CD8-positive, alpha-beta memory T cell (primary cell): ENCODE data around the gene FSTL5. TPM values are rescaled to one million over a fixed set of nuclear protein-coding genes. Genes with fewer than 3 reads are reported as not detected.

ENCODE experiments used
- CTCF ChIA-PET: fragments of 350-600 bp; sonication (Branson Sonifier 250); formaldehyde crosslinking; loops from one replicate; lab custom pipeline; 2021; ENCODE audit warnings: antibody characterized with exemption; lab: Charles Lee
- POLR2A ChIA-PET: fragments of 350-600 bp; sonication (Branson Sonifier 250); formaldehyde crosslinking; loops from one replicate; lab custom pipeline; 2021; ENCODE audit warnings: antibody characterized with exemption; lab: Charles Lee
- DNase-seq, 5 donors: peaks; one replicate each; pipeline versions ENCODE4 v3.0.0 to v3.0.0-alpha.2; 2020 to 2022; ENCODE audit warnings: mixed read lengths in 1 of 5
- H3K27ac ChIP-seq: one replicate; pipeline ENCODE4 v1.7.0; 2013; ENCODE audit warnings: low read depth, mild to moderate bottlenecking, low read length, moderate library complexity
- H3K27me3 ChIP-seq: 2 replicates; pipeline ENCODE4 v1.7.0; 2013; ENCODE audit warnings: low read length, mild to moderate bottlenecking; ENCODE audit not compliant: insufficient read depth, poor library complexity, severe bottlenecking
- H3K36me3 ChIP-seq: 2 replicates; pipeline ENCODE4 v1.7.0; 2013; ENCODE audit warnings: mild to moderate bottlenecking, low read length, moderate library complexity; ENCODE audit not compliant: insufficient read depth
- H3K4me1 ChIP-seq: 2 replicates; pipeline ENCODE4 v1.7.0; 2013; ENCODE audit warnings: mild to moderate bottlenecking, low read length, moderate library complexity; ENCODE audit not compliant: insufficient read depth
- H3K4me3 ChIP-seq: 2 replicates; pipeline ENCODE4 v1.7.0; 2013; ENCODE audit warnings: mild to moderate bottlenecking, low read length
- H3K9me3 ChIP-seq: 2 replicates; pipeline ENCODE4 v1.7.0; 2013; ENCODE audit warnings: mild to moderate bottlenecking, low read length
- H3K27ac Mint-ChIP-seq, 8 donors: one replicate each; pipeline ENCODE4 v1.8.0; 2020 to 2021; ENCODE audit warnings: mixed read lengths in 8 of 8, mild to moderate bottlenecking in 6 of 8, inconsistent platforms in 3 of 8, moderate library complexity in 3 of 8
- H3K27me3 Mint-ChIP-seq, 2 donors: one replicate each; pipeline ENCODE4 v1.8.0; 2020 to 2021; ENCODE audit warnings: mixed read lengths in 2 of 2, mild to moderate bottlenecking in 1 of 2, moderate library complexity in 1 of 2
- H3K36me3 Mint-ChIP-seq, 3 donors: one replicate each; pipeline ENCODE4 v1.8.0; 2020 to 2021; ENCODE audit warnings: mixed read lengths in 3 of 3, inconsistent platforms in 1 of 3, mild to moderate bottlenecking in 1 of 3
- H3K4me1 Mint-ChIP-seq, 3 donors: one replicate each; pipeline ENCODE4 v1.8.0; 2020 to 2021; ENCODE audit warnings: mixed read lengths in 3 of 3, inconsistent platforms in 1 of 3, mild to moderate bottlenecking in 1 of 3
- H3K4me3 Mint-ChIP-seq, 7 donors: one replicate each; pipeline ENCODE4 v1.8.0; 2020 to 2021; ENCODE audit warnings: mixed read lengths in 7 of 7, mild to moderate bottlenecking in 6 of 7, moderate library complexity in 4 of 7, inconsistent platforms in 2 of 7
- H3K9me3 Mint-ChIP-seq, 5 donors: one replicate each; pipeline ENCODE4 v1.8.0; 2020 to 2022; ENCODE audit warnings: mixed read lengths in 5 of 5, mild to moderate bottlenecking in 3 of 5, moderate library complexity in 2 of 5, inconsistent platforms in 1 of 5
- polyA plus RNA-seq: library from polyadenylated mRNA; unstranded; fragments of 300-500 nt; fragmentation: Illumina TruSeq; gene quantifications from one replicate; pipeline ENCODE4 v1.2.3, GENCODE V29; 2021
- total RNA-seq, 2 experiments: library from RNA; stranded (reverse); gene quantifications; one replicate each; pipeline ENCODE4 v1.2.3, GENCODE V29; 2021

Gene FSTL5
- total and polyA plus RNA-seq, 3 experiments from 2014 or later: not detected

DNA sequence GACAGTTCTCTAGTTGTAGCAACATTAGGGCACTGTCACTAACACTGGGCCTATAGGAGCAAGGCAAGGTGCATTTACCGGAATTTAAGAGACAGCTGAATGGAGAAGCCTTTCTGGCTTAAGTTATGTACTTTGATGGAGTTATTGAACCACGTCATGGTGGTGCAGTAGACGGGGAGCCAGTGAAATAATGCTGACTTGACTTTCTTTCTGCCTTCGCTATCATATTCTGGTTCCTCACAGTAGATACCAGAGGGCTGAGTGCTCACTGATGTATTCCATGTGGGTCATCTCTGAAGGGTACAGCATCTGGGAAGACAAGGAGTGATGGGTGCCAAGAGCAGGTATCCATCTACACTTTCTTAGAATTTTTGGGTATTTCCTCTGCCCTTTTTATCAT lies 802.8 kb downstream of the FSTL5 start:
- Mint-ChIP-seq H3K27me3 (no peaks in the 10 kb centered on the region), H3K36me3 (no peaks in the 10 kb centered on the region), H3K4me1 (no peaks in the 10 kb centered on the region), H3K4me3 (no peak overlapping the region), H3K9me3 (peaks cover 2 to 29% (median 7%) of the 10 kb centered on the region in 5 donors), H3K27ac (no peak overlapping the region)
- Histone ChIP-seq H3K9me3 (no peaks in the 10 kb centered on the region), H3K4me1 (no peaks in the 10 kb centered on the region), H3K36me3 (no peaks in the 10 kb centered on the region), H3K27ac (no peak overlapping the region), H3K4me3 (no peak overlapping the region), H3K27me3 (no peaks in the 10 kb centered on the region)
- no peak for DNase-seq
- POLR2A ChIA-PET: no interaction called here
- CTCF ChIA-PET: no interaction called here

DNA sequence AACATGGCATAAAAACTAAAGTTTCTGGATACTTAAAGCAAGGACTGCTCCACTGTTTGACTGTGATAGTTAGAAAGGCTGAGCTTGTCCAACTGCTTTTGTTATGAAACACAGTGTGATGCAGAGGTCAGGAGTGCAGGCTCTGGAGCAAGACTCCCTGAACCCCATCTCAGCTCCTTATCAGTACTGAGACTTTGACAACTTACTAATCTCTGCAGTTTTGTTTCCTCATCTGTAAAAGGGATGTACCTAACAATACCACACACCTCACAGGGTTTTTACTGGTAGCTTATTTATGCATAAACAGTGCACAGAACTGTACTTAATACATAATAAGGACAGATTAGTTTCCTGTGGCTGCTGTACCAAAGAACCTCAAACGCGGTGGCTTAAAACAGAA lies 804.3 kb downstream of the FSTL5 start:
- Mint-ChIP-seq H3K27ac (no peak overlapping the region), H3K9me3 (peaks cover 2 to 28% (median 7%) of the 10 kb centered on the region in 5 donors), H3K27me3 (no peaks in the 10 kb centered on the region), H3K4me1 (no peaks in the 10 kb centered on the region), H3K4me3 (no peak overlapping the region), H3K36me3 (no peaks in the 10 kb centered on the region)
- Histone ChIP-seq H3K4me3 (no peak overlapping the region), H3K9me3 (no peaks in the 10 kb centered on the region), H3K27me3 (no peaks in the 10 kb centered on the region), H3K36me3 (no peaks in the 10 kb centered on the region), H3K27ac (no peak overlapping the region), H3K4me1 (no peaks in the 10 kb centered on the region)
- POLR2A ChIA-PET: no interaction called here
- no peak for DNase-seq
- CTCF ChIA-PET: no interaction called here

GRCh38 chr4:161356351-161356750 lies 807.4 kb downstream of the FSTL5 start:
- Mint-ChIP-seq H3K27ac (no peak overlapping the region), H3K36me3 (no peaks in the 10 kb centered on the region), H3K4me3 (no peak overlapping the region), H3K9me3 (peaks cover 0 to 25% (median 7%) of the 10 kb centered on the region in 5 donors), H3K4me1 (no peaks in the 10 kb centered on the region), H3K27me3 (no peaks in the 10 kb centered on the region)
- Histone ChIP-seq H3K27ac (no peak overlapping the region), H3K9me3 (no peaks in the 10 kb centered on the region), H3K27me3 (no peaks in the 10 kb centered on the region), H3K4me1 (no peaks in the 10 kb centered on the region), H3K4me3 (no peak overlapping the region), H3K36me3 (no peaks in the 10 kb centered on the region)
- CTCF ChIA-PET: no interaction called here
- no peak for DNase-seq
- POLR2A ChIA-PET: no interaction called here

- DNase-seq: no peak
- H3K4me3 ChIP-seq: no peak overlapping the region
- no peak overlapping the region for H3K27ac Mint-ChIP-seq
- ChIA-PET POLR2A (no interaction called here), CTCF (no interaction called here)
- no peaks in the 10 kb centered on the region for H3K27me3 Mint-ChIP-seq
- H3K9me3 Mint-ChIP-seq: peaks cover 3 to 32% (median 6%) of the 10 kb centered on the region in 5 donors
- no peaks in the 10 kb centered on the region for H3K27me3 ChIP-seq
- H3K36me3 Mint-ChIP-seq: no peaks in the 10 kb centered on the region
- no peaks in the 10 kb centered on the region for H3K4me1 ChIP-seq
- H3K4me3 Mint-ChIP-seq: no peak overlapping the region
- no peaks in the 10 kb centered on the region for H3K36me3 ChIP-seq
- no peaks in the 10 kb centered on the region for H3K9me3 ChIP-seq
- no peak overlapping the region for H3K27ac ChIP-seq
- H3K4me1 Mint-ChIP-seq: no peaks in the 10 kb centered on the region
Observed at GRCh38 chr4:161350946-161351345, 812.9 kb downstream of the FSTL5 start.

DNA sequence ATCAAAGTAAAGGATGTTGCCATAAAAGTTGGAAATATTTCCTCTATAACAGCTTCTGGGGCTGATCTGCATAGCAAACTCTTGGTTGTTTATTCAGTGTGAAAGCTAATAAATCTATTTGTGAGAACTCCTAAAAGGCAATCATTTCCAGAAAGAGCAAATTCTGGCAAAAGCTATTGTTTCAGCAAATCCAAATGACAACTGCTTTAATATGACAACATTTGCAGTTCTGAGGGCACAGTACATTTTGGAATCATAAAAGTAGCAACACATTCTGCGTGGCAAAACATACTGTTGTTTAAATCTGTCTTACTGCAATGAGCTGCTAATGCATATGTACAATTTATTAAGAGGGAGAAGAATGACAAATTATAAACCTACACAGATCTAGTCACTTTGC lies 818.1 kb downstream of the FSTL5 start:
- Histone ChIP-seq H3K27ac (no peak overlapping the region), H3K4me1 (no peaks in the 10 kb centered on the region), H3K9me3 (no peaks in the 10 kb centered on the region), H3K36me3 (no peaks in the 10 kb centered on the region), H3K4me3 (no peak overlapping the region), H3K27me3 (no peaks in the 10 kb centered on the region)
- Mint-ChIP-seq H3K36me3 (no peaks in the 10 kb centered on the region), H3K27me3 (no peaks in the 10 kb centered on the region), H3K4me1 (no peaks in the 10 kb centered on the region), H3K4me3 (no peak overlapping the region), H3K9me3 (peaks cover 2 to 47% (median 11%) of the 10 kb centered on the region in 5 donors), H3K27ac (no peak overlapping the region)
- ChIA-PET POLR2A (no interaction called here), CTCF (no interaction called here)
- no peak for DNase-seq

DNA sequence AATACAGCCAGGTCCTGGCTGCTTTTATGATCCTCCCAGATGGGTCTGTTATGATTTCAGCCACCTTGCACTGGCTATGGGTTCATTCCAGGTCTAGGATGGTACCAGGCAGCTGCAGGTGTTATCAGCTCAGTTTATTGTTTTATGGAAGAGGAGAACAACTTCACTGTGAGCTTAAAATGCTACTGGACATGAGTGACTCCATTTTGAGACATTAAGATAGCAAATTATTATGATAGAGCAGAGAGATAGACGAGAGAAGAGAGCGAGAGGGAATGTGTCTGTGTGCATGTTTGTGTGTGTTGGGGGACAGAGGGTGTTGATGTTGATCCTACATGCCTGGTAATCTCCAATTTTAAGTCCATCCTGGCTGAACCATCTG lies 820.2 kb downstream of the FSTL5 start:
- H3K27me3 Mint-ChIP-seq: no peaks in the 10 kb centered on the region
- H3K36me3 ChIP-seq: no peaks in the 10 kb centered on the region
- H3K9me3 Mint-ChIP-seq: peaks cover 3 to 47% (median 13%) of the 10 kb centered on the region in 5 donors
- CTCF ChIA-PET: no interaction called here
- no peaks in the 10 kb centered on the region for H3K4me1 ChIP-seq
- no peaks in the 10 kb centered on the region for H3K36me3 Mint-ChIP-seq
- no peaks in the 10 kb centered on the region for H3K9me3 ChIP-seq
- H3K27me3 ChIP-seq: no peaks in the 10 kb centered on the region
- no peaks in the 10 kb centered on the region for H3K4me1 Mint-ChIP-seq
- POLR2A ChIA-PET: no interaction called here
- H3K27ac ChIP-seq: no peak overlapping the region
- no peak for DNase-seq
- no peak overlapping the region for H3K4me3 ChIP-seq
- H3K4me3 Mint-ChIP-seq: no peak overlapping the region
- H3K27ac Mint-ChIP-seq: no peak overlapping the region

DNA sequence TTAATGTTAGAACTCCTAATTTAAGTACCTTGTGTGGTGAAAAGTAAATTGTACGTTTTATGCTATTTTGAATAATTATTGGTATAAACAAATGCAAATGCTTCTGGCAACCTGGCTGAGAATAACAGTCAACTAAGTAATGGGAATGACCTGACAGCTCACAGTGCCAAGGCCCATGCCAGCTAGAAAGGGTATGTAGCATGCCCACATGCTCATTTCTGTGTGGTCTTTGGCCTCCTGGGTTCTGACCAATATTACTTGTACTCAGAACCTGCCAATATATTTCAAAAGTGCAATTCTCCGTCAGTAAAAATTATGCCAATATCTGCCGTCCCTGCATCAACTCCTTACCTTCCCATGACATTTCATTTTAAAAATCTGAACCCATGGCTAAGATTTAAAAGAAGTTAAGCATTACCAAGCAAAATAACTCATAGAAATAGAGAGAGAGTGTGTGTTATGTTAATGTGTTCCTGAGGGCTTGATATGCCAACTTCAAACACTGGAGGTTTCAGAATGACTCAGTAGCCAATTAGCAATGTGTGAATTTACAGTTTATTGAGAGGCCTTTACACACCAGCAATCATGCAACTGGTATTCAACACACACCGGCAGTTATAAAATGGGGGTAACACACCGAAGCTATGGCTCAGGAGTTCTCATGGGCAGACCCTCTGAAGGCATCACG lies 820.8 kb downstream of the FSTL5 start:
- DNase-seq: no peak
- Histone ChIP-seq H3K27ac (no peak overlapping the region), H3K4me3 (no peak overlapping the region), H3K36me3 (no peaks in the 10 kb centered on the region), H3K27me3 (no peaks in the 10 kb centered on the region), H3K4me1 (no peaks in the 10 kb centered on the region), H3K9me3 (no peaks in the 10 kb centered on the region)
- Mint-ChIP-seq H3K4me1 (no peaks in the 10 kb centered on the region), H3K4me3 (no peak overlapping the region), H3K9me3 (peaks cover 3 to 47% (median 13%) of the 10 kb centered on the region in 5 donors), H3K36me3 (no peaks in the 10 kb centered on the region), H3K27me3 (no peaks in the 10 kb centered on the region), H3K27ac (no peak overlapping the region)
- CTCF ChIA-PET: no interaction called here
- POLR2A ChIA-PET: no interaction called here

GRCh38 chr4:161336621-161337020 lies 827.2 kb downstream of the FSTL5 start:
- Mint-ChIP-seq H3K27ac (no peak overlapping the region), H3K36me3 (no peaks in the 10 kb centered on the region), H3K4me3 (no peak overlapping the region), H3K27me3 (no peaks in the 10 kb centered on the region), H3K9me3 (peaks cover 2 to 17% (median 5%) of the 10 kb centered on the region in 5 donors), H3K4me1 (no peaks in the 10 kb centered on the region)
- Histone ChIP-seq H3K27me3 (no peaks in the 10 kb centered on the region), H3K4me3 (no peak overlapping the region), H3K27ac (no peak overlapping the region), H3K9me3 (no peaks in the 10 kb centered on the region), H3K36me3 (no peaks in the 10 kb centered on the region), H3K4me1 (no peaks in the 10 kb centered on the region)
- no peak for DNase-seq
- ChIA-PET POLR2A (no interaction called here), CTCF (no interaction called here)
